NCI-H460 (cell line): ENCODE data around the gene ASB14. TPM values are rescaled to one million over a fixed set of nuclear protein-coding genes. Genes with fewer than 3 reads are reported as not detected.
A peak's percentile ranks its signal among the peaks of the same experiment; 100 is the strongest.

Experiments used
- DNase-seq: peaks from one replicate; pipeline ENCODE4 v3.0.0-alpha.2; 2016; ENCODE audit warnings: low read depth; ENCODE audit errors: extremely low read depth
- total RNA-seq: library from RNA; depleted of rRNA; stranded (reverse); fragments of >200 nt; shearing (Covaris generic); gene quantifications from 2 replicates; pipeline ENCODE4 v1.2.3, GENCODE V29; 2014; rRNA removed

Gene ASB14
- total RNA-seq, 1 experiment from 2014 or later = 0.05 TPM

DNA sequence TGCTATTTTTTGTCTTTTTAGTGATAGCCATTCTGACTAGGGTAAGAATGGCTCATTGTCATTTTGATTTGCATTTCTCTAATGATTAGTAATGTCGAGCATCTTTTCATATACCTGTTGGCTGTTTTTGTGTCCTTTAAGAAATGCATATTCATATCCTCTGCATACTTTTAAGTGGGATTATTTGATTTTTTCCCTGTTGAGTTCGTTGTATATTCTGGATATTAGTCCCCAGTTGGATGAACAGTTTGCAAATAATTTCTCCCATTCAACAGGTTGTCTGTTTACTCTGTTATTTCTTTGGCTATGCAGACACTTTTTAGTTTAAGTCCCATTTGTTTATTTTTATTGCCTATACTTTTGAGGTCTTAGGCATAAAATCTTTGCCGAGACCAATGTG is 30.6 kb downstream of the ASB14 start:
- no peak for DNase-seq

- no peak for DNase-seq
These were observed 31.4 kb downstream of the ASB14 start for GRCh38 chr3:57261119-57261518.

DNA sequence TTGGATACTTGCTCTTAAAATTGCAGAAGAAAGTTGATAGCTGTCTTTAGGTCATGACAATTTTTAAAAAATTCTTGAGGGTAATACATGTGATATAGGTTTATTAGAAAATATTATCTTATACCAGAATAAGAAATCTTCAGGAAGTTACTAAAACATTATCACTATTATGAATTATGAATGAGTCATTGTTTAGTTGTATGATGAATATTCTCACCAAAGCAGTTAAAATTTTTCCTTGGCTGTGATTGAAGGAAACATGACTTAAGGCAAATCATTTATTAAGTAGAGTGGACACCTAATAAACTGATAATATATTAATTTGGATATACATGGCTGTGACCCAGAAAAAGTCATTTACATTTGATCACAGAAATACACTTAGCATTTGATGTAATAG is 34.8 kb downstream of the ASB14 start:
- DNase-seq = no peak

DNA sequence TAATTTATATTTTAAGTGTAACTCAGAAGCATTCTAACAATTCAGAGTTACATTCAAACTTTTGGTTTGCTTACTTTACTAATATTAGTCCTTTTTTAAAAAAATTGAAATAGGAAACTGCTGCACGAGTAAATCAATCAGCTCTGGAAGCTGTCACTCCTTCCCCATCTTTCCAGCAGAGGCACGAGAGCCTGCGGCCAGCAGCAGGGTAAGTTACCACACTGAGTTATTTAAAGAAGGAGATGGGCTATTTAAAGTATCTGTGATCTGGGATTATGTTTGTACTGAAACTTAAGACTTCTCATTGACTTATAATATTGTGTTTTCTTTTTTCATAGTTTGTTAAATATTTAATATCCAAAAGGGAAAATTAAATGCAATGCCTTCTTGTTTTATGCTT is 35.6 kb downstream of the ASB14 start:
- DNase-seq = no peak

GRCh38 chr3:57252404-57252803 is 40.1 kb downstream of the ASB14 start:
- DNase-seq = no peak

DNA sequence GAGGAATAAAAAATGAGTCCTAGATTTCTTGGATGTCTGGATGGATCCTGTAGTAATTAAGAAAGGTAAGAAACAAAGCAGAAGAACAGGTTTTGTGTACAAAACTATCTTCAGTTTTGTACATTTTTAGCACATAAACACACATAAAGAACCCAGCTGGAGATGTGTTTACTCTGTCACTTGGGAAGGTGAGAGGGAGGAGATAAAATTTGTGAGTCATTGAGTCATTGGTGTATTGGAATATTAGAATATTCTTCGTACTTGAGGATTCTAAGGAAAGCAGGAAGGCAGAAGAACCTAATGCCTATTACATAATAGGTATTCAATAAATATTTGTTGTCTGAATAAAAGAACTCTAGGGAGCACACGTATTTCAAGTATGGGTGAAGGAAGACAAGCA is 47.5 kb downstream of the ASB14 start:
- DNase-seq = no peak

DNA sequence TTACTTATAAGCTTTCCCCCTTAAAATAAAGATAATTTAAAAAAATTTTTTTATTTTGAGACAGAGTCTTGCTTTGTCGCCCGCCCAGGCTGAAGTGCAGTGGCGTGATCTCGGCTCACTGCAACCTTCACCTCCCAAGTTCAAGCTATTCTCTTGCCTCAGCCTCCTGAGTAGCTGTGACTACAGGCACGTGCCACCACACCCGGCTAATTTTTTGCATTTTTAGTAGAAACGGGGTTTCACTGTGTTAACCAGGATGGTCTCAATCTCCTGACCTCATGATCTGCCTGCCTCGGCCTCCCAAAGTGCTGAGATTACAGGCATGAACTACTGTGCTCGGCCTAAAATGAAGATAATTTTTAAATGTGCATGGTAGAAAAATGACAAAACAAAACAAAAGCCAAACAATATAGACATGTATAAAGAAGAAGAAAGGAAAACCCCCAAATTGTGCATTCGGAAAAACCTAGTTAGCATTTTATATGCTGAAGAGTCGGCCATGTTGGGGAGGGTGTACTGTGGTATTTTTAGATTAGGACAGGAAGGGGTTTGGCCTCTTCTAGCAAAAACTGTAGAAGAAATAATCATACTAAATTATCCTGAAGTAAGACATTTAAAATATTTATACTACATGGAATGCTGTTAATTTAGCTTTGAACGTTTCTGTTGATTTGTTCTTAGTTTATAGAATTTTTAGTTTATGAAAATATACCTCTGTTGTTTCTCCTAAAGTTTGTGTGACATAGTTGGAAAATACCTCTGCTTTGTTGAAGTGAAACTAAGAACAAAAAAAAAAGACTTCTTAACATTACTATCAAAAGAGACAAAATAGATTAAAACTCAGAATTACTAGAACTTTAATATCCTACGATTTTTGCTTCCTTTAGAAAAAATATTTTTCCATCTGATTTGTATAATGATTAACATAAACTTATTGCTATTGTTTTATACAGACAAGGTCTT is 57.6 kb downstream of the ASB14 start:
- DNase-seq = no peak

DNA sequence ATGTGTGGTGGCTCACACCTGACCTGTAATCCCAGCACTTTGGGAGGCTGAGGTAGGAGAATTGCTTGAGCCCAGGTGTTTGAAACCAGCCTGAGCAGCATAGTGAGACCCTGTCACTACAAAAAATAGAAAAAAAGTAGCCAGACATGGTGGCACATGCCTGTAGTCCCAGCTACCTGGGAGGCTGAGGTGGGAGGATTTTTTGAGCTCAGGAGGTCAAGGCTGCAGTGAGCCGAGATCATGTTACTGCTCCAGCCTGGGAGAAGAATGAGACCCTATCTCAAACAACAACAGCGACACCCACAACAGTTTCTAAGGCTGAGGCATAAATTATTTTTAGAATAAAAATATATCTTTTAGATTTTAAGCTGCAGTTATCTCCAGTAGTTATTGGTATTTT is 58.7 kb downstream of the ASB14 start:
- DNase-seq = no peak

DNA sequence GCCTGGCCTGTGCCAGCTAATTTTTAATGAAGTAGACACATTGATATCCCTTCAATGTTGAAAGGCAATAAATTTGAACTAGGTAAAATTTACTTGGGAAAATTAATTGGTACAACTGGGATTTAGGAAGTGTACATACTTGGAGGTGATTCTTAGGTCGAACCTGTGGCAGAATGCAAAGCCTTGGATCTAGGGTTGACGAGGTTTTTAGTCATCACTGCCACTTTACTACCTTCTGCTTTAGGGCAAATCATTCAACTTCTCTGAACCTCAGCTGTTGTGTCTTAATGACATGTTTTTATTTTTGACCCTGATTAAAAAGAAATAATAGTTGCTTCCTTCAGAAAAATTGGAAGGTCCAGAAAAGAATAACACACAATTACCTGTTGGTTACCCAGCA is 62.5 kb downstream of the ASB14 start:
- DNase-seq = no peak

GRCh38 chr3:57227930-57228751 is 64.3 kb downstream of the ASB14 start:
- no peak for DNase-seq

- peak; percentile 77 for DNase-seq
These were observed 65.1 kb downstream of the ASB14 start, which contains the start of gene APPL1 for GRCh38 chr3:57227204-57227929. APPL1 (plus strand) TSS chr3:57227729; CDS start chr3:57227884, 155 bp downstream.

DNA sequence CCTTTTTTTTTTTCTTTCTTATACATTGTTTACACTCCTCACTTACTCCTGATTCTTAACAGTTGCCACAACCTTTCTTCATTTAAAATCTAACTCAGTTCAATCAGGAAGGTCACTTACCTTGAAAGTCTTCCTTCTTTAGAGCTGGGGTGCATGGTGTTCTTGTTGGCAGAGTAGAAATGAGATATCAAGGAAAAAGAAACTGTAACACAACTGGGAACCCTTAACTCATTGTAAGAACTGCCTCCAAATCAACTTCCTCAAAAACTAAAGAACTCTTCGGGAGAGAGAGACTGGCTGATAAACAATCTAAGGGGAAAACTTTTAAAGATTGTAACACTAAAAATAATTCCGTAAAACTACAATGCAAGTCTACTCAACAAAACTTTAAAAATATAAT is 66.3 kb downstream of the ASB14 start:
- no peak for DNase-seq

GRCh38 chr3:57224856-57225255 is 67.6 kb downstream of the ASB14 start:
- DNase-seq = no peak

GRCh38 chr3:57221883-57222282 is 70.6 kb downstream of the ASB14 start:
- peak; percentile 29 for DNase-seq

Other genes starting within 250 kb of the ASB14 start
- 0.12 TPM in 1 of 2 replicates, not detected in the other for gene SPATA12, start 232.0 kb downstream of the ASB14 start, total RNA-seq
- gene IL17RD, start 127.3 kb downstream of the ASB14 start, total RNA-seq = 0.29 and 0.62 TPM in 2 replicates
- gene HESX1, start 92.7 kb downstream of the ASB14 start, total RNA-seq = 1.6 TPM in 1 of 2 replicates, not detected in the other
- gene APPL1, start 65.0 kb downstream of the ASB14 start, total RNA-seq = 30.0 and 32.5 TPM in 2 replicates